HG02642 (cell line): ENCODE data around the gene SMAD6.

ENCODE experiments used
- ATAC-seq: cut with Tn5 transposase; IDR thresholded peaks from one replicate; pipeline ENCODE4 v1.9.1; 2021; ENCODE audit warnings: mild to moderate bottlenecking; ENCODE audit not compliant: unreplicated experiment, poor library complexity

SMAD6 gene

GRCh38 chr15:66768987-66769386, 67.0 kb downstream of the SMAD6 start:
- ATAC-seq, result no peak

- no peak for ATAC-seq
Observed at GRCh38 chr15:66770518-66771350, 68.7 kb downstream of the SMAD6 start.

GRCh38 chr15:66771351-66771650, 69.3 kb downstream of the SMAD6 start:
- no peak for ATAC-seq

GRCh38 chr15:66772604-66773128, 70.6 kb downstream of the SMAD6 start:
- no peak for ATAC-seq

- no peak for ATAC-seq
Observed at GRCh38 chr15:66773129-66773873, 71.3 kb downstream of the SMAD6 start.

- no peak for ATAC-seq
Observed at GRCh38 chr15:66774001-66774814, 72.2 kb downstream of the SMAD6 start.

GRCh38 chr15:66775127-66776105, 73.4 kb downstream of the SMAD6 start:
- ATAC-seq, result no peak

GRCh38 chr15:66777054-66777453, 75.0 kb downstream of the SMAD6 start:
- no peak for ATAC-seq

GRCh38 chr15:66777596-66778313, 75.7 kb downstream of the SMAD6 start:
- ATAC-seq, result no peak

- no peak for ATAC-seq
Observed at GRCh38 chr15:66778314-66778665, 76.3 kb downstream of the SMAD6 start.

- no peak for ATAC-seq
Observed at GRCh38 chr15:66778716-66779115, 76.7 kb downstream of the SMAD6 start.

- no peak for ATAC-seq
Observed at GRCh38 chr15:66779331-66780009, 77.4 kb downstream of the SMAD6 start.

GRCh38 chr15:66780172-66780972, 78.3 kb downstream of the SMAD6 start:
- ATAC-seq, result no peak

GRCh38 chr15:66780973-66781718, 79.1 kb downstream of the SMAD6 start:
- ATAC-seq, result no peak

GRCh38 chr15:66782785-66783184, 80.7 kb downstream of the SMAD6 start:
- no peak for ATAC-seq

- no peak for ATAC-seq
Observed at GRCh38 chr15:66783314-66783713, 81.3 kb downstream of the SMAD6 start.

GRCh38 chr15:66783725-66784124, 81.7 kb downstream of the SMAD6 start:
- no peak for ATAC-seq
